ENCODE data around the gene ADAM12. TPM values are rescaled to one million over a fixed set of nuclear protein-coding genes. Genes with fewer than 3 reads are reported as not detected.

ADAM12 gene
- total and polyA plus RNA-seq, 10 of the 15 experiments (the other 5 are each of a cell fraction or from before 2014, with no cell fraction given), result under 0.01 to 0.62 (median 0.04) TPM; not detected in 5

- 11% methylated on average over 3 of the region's 3 CpGs for WGBS (ENCODE audit: insufficient coverage, insufficient replicate concordance, low lambda C conversion rate, missing lambda C conversion rate)
- Histone ChIP-seq H4K20me1 (ENCODE audit: control insufficient read depth, insufficient read depth) (no peaks in the 10 kb centered on the region), H3K4me2 (ENCODE audit: control insufficient read depth, insufficient read depth) (no peak overlapping the region), H3K27me3 (replicated peaks in 1 of 2; ENCODE audit: control insufficient read depth in 2 of 2, insufficient read depth in 2 of 2, low read length in 1 of 2) (no peaks in the 10 kb centered on the region), H3K36me3 (ENCODE audit: control insufficient read depth in 2 of 2, insufficient read depth in 2 of 2, low read length in 1 of 2) (no peaks in the 10 kb centered on the region), H3K4me1 (ENCODE audit: control insufficient read depth, insufficient read depth, low read length) (no peaks in the 10 kb centered on the region), H3K9me3 (replicated peaks; ENCODE audit: control insufficient read depth, insufficient read depth, low read length) (no peaks in the 10 kb centered on the region), H3K9ac (ENCODE audit: control insufficient read depth, insufficient read depth, low read length) (no peak overlapping the region), H3K27ac (ENCODE audit: control insufficient read depth, insufficient read depth) (no peak overlapping the region), H3K4me3 (no peak overlapping the region), H3K79me2 (ENCODE audit: control insufficient read depth, insufficient read depth, low read length) (no peaks in the 10 kb centered on the region), H2AFZ (ENCODE audit: control insufficient read depth, low read depth, low read length) (no peak overlapping the region)
- ChIA-PET SMC1A (ENCODE audit: uncharacterized antibody, unreplicated experiment) (no interaction called here), RAD21 (ENCODE audit: unreplicated experiment) (no interaction called here), CTCF (no interaction called here), POLR2A (interaction anchor here (0.6 kb wide), 1 partner anchor 527 kb away, joined by 3 read pairs; no protein-coding TSS in a partner anchor)
- FAIRE-seq (no peak), DNase-seq (ENCODE audit: low read depth, low spot score) (no peak), ATAC-seq (no peak)
- in situ Hi-C loops (cut with MboI), result no loop called here
- BruUV-seq (replicated peaks), result no TSS peak
- intact Hi-C loops (cut with micrococcal nuclease; ENCODE audit: unreplicated experiment), result loop anchor here (5.0 kb wide), 1 partner anchor 117 kb away; no protein-coding TSS in a partner anchor
- TF ChIP-seq USF1 (IDR thresholded peaks at IDR 0.05; ENCODE audit: borderline replicate concordance, extremely low read length, insufficient read depth, low read depth, low read length) (no peak), POLR2AphosphoS5 (IDR thresholded peaks at IDR 0.05; ENCODE audit: low read length) (no peak), MEF2B (IDR thresholded peaks at IDR 0.05; ENCODE audit: partially characterized antibody, poor library complexity, severe bottlenecking) (no peak), CEBPB (IDR thresholded peaks at IDR 0.05; ENCODE audit: borderline replicate concordance in 1 of 2, low read depth in 2 of 2, low read length in 2 of 2) (no peak), ZNF274 (IDR thresholded peaks at IDR 0.05; ENCODE audit: insufficient read depth, insufficient read length) (no peak), EED (IDR thresholded peaks at IDR 0.05; ENCODE audit: low read depth) (no peak), ZNF384 (IDR thresholded peaks at IDR 0.05; ENCODE audit: borderline replicate concordance, low read depth, low read length) (no peak), ATF7 (IDR thresholded peaks at IDR 0.05; ENCODE audit: low read depth) (no peak), MYB (IDR thresholded peaks at IDR 0.05; ENCODE audit: borderline replicate concordance, low read depth, low read length) (no peak), TARDBP (IDR thresholded peaks at IDR 0.05; ENCODE audit: borderline replicate concordance) (no peak), ZBED1 (IDR thresholded peaks at IDR 0.05; ENCODE audit: borderline replicate concordance) (no peak), SIN3A (IDR thresholded peaks at IDR 0.05; ENCODE audit: low read depth, low read length) (no peak), IRF5 (IDR thresholded peaks at IDR 0.05; ENCODE audit: borderline replicate concordance) (no peak), ZBTB33 (IDR thresholded peaks at IDR 0.05) (no peak), CREB1 (IDR thresholded peaks at IDR 0.05; ENCODE audit: low read depth) (no peak), STAT1 (conservative IDR thresholded peaks at IDR 0.05) (no peak), TCF7 (IDR thresholded peaks at IDR 0.05; ENCODE audit: borderline replicate concordance) (no peak), ZBTB4 (CRISPR knock-in tag; IDR thresholded peaks at IDR 0.05) (no peak)
Observed at GRCh38 chr10:126099366-126099765, 288.9 kb downstream of the ADAM12 start.

Data from GM12878 (cell line).